Measurements from ENCODE around the gene TSPEAR. TPM values are rescaled to one million over a fixed set of nuclear protein-coding genes. Genes with fewer than 3 reads are reported as not detected.

TSPEAR gene
- total RNA-seq, 2 donors from 2014 or later, result not detected

GRCh38 chr21:44722731-44723130 is 11.4 kb upstream of the TSPEAR start:
- Histone ChIP-seq H3K4me3 (no peak overlapping the region), H3K36me3 (no peaks in the 10 kb centered on the region), H3K27me3 (replicated peaks; ENCODE audit: insufficient read depth) (no peaks in the 10 kb centered on the region), H3K27ac (no peak overlapping the region), H3K4me1 (ENCODE audit: control insufficient read depth in 1 of 2, low read depth in 2 of 2) (no peaks in the 10 kb centered on the region), H3K9me3 (no peaks in the 10 kb centered on the region)
- no peak for DNase-seq (ENCODE audit: low spot score)
- ATAC-seq (ENCODE audit: insufficient number of reproducible peaks, low FRiP score, low read depth), result no peak
- no peak for TF ChIP-seq CTCF (IDR thresholded peaks at IDR 0.05)

GRCh38 chr21:44720170-44720569 is 8.8 kb upstream of the TSPEAR start:
- no peak for TF ChIP-seq CTCF (IDR thresholded peaks at IDR 0.05)
- DNase-seq (ENCODE audit: low spot score), result no peak
- Histone ChIP-seq H3K27me3 (replicated peaks; ENCODE audit: insufficient read depth) (no peaks in the 10 kb centered on the region), H3K4me1 (ENCODE audit: control insufficient read depth in 1 of 2, low read depth in 2 of 2) (no peaks in the 10 kb centered on the region), H3K36me3 (no peaks in the 10 kb centered on the region), H3K4me3 (no peak overlapping the region), H3K9me3 (no peaks in the 10 kb centered on the region), H3K27ac (no peak overlapping the region)
- ATAC-seq (ENCODE audit: insufficient number of reproducible peaks, low FRiP score, low read depth), result no peak

- no peak for TF ChIP-seq CTCF (IDR thresholded peaks at IDR 0.05)
- H3K36me3 ChIP-seq, result no peaks in the 10 kb centered on the region
- H3K9me3 ChIP-seq, result no peaks in the 10 kb centered on the region
- no peak overlapping the region for H3K27ac ChIP-seq
- H3K27me3 ChIP-seq (replicated peaks; ENCODE audit: insufficient read depth), result no peaks in the 10 kb centered on the region
- H3K4me1 ChIP-seq (ENCODE audit: control insufficient read depth in 1 of 2, low read depth in 2 of 2), result no peaks in the 10 kb centered on the region
- DNase-seq (ENCODE audit: low spot score) (no peak), ATAC-seq (ENCODE audit: insufficient number of reproducible peaks, low FRiP score, low read depth) (no peak)
- H3K4me3 ChIP-seq, result no peak overlapping the region
Observed at GRCh38 chr21:44718571-44718970, 7.2 kb upstream of the TSPEAR start.

- H3K27ac ChIP-seq, result no peak overlapping the region
- no peaks in the 10 kb centered on the region for H3K4me1 ChIP-seq (ENCODE audit: control insufficient read depth in 1 of 2, low read depth in 2 of 2)
- H3K4me3 ChIP-seq, result no peak overlapping the region
- no peaks in the 10 kb centered on the region for H3K27me3 ChIP-seq (replicated peaks; ENCODE audit: insufficient read depth)
- TF ChIP-seq CTCF (IDR thresholded peaks at IDR 0.05), result no peak
- no peaks in the 10 kb centered on the region for H3K9me3 ChIP-seq
- H3K36me3 ChIP-seq, result no peaks in the 10 kb centered on the region
- ATAC-seq (ENCODE audit: insufficient number of reproducible peaks, low FRiP score, low read depth) (no peak), DNase-seq (ENCODE audit: low spot score) (no peak)
Observed at GRCh38 chr21:44718093-44718492, 6.7 kb upstream of the TSPEAR start.

GRCh38 chr21:44716984-44717383 is 5.6 kb upstream of the TSPEAR start:
- no peaks in the 10 kb centered on the region for H3K27me3 ChIP-seq (replicated peaks; ENCODE audit: insufficient read depth)
- no peaks in the 10 kb centered on the region for H3K4me1 ChIP-seq (ENCODE audit: control insufficient read depth in 1 of 2, low read depth in 2 of 2)
- no peak overlapping the region for H3K4me3 ChIP-seq
- DNase-seq (ENCODE audit: low spot score) (no peak), ATAC-seq (ENCODE audit: insufficient number of reproducible peaks, low FRiP score, low read depth) (no peak)
- no peaks in the 10 kb centered on the region for H3K9me3 ChIP-seq
- TF ChIP-seq CTCF (IDR thresholded peaks at IDR 0.05), result no peak
- H3K36me3 ChIP-seq, result no peaks in the 10 kb centered on the region
- no peak overlapping the region for H3K27ac ChIP-seq
